Upper lobe of right lung (tissue), 1 donor: ENCODE results near the gene LCK. TPM values are rescaled to one million over a fixed set of nuclear protein-coding genes. Genes with fewer than 3 reads are reported as not detected.

Experiments used
- ATAC-seq: fragments of 200-7000 bp; cut with Tn5 transposase; one replicate; pipeline ENCODE4 v1.9.1; 2020; ENCODE audit warnings: mild to moderate bottlenecking, moderate library complexity
- DNase-seq: peaks from one replicate; pipeline ENCODE4 v3.0.0-alpha.2; 2020
- H3K27ac ChIP-seq: fragments of 200-600 bp; one replicate; pipeline ENCODE4 v1.8.0; 2022
- H3K27me3 ChIP-seq: fragments of 200-600 bp; one replicate; pipeline ENCODE4 v1.8.0; 2022; ENCODE audit warnings: mild to moderate bottlenecking
- H3K36me3 ChIP-seq: fragments of 200-600 bp; one replicate; pipeline ENCODE4 v1.8.0; 2022
- H3K4me1 ChIP-seq: fragments of 200-600 bp; one replicate; pipeline ENCODE4 v1.8.0; 2022
- H3K4me3 ChIP-seq: fragments of 200-600 bp; one replicate; pipeline ENCODE4 v1.8.0; 2022; ENCODE audit warnings: mild to moderate bottlenecking
- H3K9me3 ChIP-seq: fragments of 200-600 bp; one replicate; pipeline ENCODE4 v1.8.0; 2022
- intact Hi-C: fragments of 100-400 bp; cut with DNase I; formaldehyde crosslinking; loops from one replicate; pipeline ENCODE4 v1.11.0; 2022
- total RNA-seq: library from RNA; stranded (reverse); fragmentation: NEBNext Ultra II Directional; extraction: Animal tissue kit (Norgen Biotek cat#: 25700); gene quantifications from one replicate; pipeline ENCODE4 v1.2.1, GENCODE V29; 2021
- TF ChIP-seq, protein P1 (sequence below): fragments of 200-600 bp; IDR thresholded peaks from one replicate; pipeline ENCODE4 v1.8.0; 2022; ENCODE audit warnings: antibody characterized with exemption
- donor health status: DM: no; HTN: yes; CAD: no; lungs with severe emphysema.

Gene LCK
- total RNA-seq, 1 donor from 2014 or later, result 8.3 TPM

DNA sequence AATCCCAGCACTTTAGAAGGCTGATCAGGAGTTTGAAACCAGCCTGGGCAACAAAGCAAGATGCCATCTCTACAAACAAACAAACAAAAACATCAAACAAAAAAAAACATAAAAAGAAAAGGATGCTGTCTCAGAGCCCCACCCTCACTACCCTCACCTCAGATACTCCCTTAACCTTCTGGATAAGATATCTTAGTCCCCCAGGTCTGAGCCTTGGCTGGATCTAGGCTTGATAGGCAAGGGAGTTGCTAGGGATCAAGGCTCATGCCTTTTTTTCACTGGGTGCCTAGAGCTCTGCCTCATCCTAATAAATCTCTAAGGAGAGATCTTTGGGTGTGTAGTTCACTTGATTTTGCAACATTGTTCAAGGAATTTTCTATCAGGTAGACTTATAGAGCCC is 48.3 kb downstream of the LCK start:
- H3K4me1 ChIP-seq, result no peaks in the 10 kb centered on the region
- no peaks in the 10 kb centered on the region for H3K9me3 ChIP-seq
- intact Hi-C loops, result loop anchor here (10.0 kb wide), 1 partner anchor 55 kb away; the partner anchor contains the start of gene FAM167B
- ATAC-seq (no peak), DNase-seq (no peak)
- H3K27me3 ChIP-seq, result no peaks in the 10 kb centered on the region
- H3K4me3 ChIP-seq, result no peak overlapping the region
- no peak overlapping the region for H3K27ac ChIP-seq
- TF ChIP-seq, protein P1, sequence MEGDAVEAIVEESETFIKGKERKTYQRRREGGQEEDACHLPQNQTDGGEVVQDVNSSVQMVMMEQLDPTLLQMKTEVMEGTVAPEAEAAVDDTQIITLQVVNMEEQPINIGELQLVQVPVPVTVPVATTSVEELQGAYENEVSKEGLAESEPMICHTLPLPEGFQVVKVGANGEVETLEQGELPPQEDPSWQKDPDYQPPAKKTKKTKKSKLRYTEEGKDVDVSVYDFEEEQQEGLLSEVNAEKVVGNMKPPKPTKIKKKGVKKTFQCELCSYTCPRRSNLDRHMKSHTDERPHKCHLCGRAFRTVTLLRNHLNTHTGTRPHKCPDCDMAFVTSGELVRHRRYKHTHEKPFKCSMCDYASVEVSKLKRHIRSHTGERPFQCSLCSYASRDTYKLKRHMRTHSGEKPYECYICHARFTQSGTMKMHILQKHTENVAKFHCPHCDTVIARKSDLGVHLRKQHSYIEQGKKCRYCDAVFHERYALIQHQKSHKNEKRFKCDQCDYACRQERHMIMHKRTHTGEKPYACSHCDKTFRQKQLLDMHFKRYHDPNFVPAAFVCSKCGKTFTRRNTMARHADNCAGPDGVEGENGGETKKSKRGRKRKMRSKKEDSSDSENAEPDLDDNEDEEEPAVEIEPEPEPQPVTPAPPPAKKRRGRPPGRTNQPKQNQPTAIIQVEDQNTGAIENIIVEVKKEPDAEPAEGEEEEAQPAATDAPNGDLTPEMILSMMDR, result no peak
- H3K36me3 ChIP-seq, result peaks cover 18% of the 10 kb centered on the region

DNA sequence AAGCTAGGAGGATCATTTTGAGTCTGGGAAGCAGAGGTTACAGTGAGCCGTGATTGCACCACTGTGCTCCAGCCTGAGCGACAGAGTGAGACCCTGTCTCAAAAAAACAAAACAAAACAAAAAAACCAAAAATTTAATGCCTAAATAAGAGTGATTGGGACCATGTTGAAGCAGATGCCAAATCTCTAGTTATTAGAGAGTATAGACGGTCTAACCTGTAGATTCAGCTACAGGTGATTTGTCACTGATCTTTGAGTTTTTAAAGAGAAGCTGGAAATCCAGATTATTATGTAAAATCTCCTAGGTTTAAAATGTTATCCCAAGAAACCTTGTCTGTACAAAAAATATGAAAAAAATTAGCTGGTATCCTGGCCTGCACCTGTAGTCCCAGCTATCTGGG is 52.3 kb downstream of the LCK start:
- no peaks in the 10 kb centered on the region for H3K4me1 ChIP-seq
- no peak for DNase-seq
- peaks cover 41% of the 10 kb centered on the region for H3K36me3 ChIP-seq
- TF ChIP-seq, protein P1, result no peak
- no peak overlapping the region for H3K27ac ChIP-seq
- no peaks in the 10 kb centered on the region for H3K27me3 ChIP-seq
- ATAC-seq, result no peak
- H3K4me3 ChIP-seq, result no peak overlapping the region
- intact Hi-C loops, result no loop called here
- H3K9me3 ChIP-seq, result no peaks in the 10 kb centered on the region

DNA sequence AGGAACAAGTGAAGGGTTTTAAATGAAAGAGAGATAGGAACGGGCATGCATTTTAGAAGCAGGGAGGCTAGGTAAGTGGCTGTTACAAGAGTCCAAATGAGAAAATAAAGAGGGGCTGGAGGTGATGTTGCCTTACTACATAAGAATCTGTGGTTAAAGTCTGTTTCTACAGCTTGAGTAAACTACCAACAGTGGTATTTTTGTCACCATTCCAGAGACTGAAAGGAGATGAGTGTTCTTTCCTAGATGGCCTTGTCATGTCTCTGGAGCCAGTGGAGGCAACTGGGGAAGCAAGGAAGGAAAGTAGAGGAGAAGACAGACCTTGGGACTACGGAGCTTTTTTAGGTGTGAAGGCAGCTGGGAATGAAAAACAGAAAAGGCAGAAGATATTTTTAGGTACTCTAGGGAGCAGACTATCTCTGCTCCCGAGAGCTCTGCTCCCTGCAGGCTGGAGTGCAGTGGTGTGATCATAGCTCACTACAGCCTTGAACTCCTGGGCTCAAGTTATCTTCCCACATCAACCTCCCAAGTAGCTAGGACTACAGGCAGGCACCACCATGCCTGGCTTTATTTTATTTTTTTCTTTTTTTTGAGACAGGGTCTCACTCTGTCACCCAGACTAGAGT is 53.0 kb downstream of the LCK start:
- H3K9me3 ChIP-seq, result no peaks in the 10 kb centered on the region

DNA sequence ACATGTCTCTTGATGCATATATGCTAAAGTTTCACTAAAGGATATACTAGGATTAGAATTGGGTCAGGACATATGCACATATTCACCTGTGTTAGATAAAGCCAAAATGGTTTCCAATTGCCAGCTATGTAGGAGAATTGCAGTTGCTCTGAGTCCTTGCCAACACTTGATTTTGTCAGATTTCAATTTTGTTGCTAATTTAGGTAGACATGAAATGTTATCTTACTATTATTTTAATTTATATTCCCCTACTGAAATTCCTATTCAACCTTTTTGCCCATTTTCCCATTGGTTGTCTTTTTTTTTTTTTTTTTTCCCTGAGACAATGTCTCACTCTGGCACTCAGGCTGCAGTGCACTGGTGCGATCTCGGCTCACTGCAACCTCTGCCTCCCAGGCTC is 54.2 kb downstream of the LCK start:
- H3K9me3 ChIP-seq, result no peaks in the 10 kb centered on the region
- H3K4me1 ChIP-seq, result peaks cover under 1% of the 10 kb centered on the region
- no peak for ATAC-seq
- intact Hi-C loops, result no loop called here
- no peak for DNase-seq
- TF ChIP-seq, protein P1, result no peak
- no peak overlapping the region for H3K4me3 ChIP-seq
- H3K27ac ChIP-seq, result no peak overlapping the region
- H3K27me3 ChIP-seq, result no peaks in the 10 kb centered on the region
- peaks cover 41% of the 10 kb centered on the region for H3K36me3 ChIP-seq

More for the DNA sequence above, 53.0 kb downstream of the LCK start:
- Histone ChIP-seq H3K36me3 (peaks cover 41% of the 10 kb centered on the region), H3K4me1 (no peaks in the 10 kb centered on the region), H3K27ac (no peak overlapping the region), H3K4me3 (no peak overlapping the region), H3K27me3 (no peaks in the 10 kb centered on the region)
- TF ChIP-seq, protein P1, result no peak
- DNase-seq (no peak), ATAC-seq (no peak)
- intact Hi-C loops, result no loop called here

DNA sequence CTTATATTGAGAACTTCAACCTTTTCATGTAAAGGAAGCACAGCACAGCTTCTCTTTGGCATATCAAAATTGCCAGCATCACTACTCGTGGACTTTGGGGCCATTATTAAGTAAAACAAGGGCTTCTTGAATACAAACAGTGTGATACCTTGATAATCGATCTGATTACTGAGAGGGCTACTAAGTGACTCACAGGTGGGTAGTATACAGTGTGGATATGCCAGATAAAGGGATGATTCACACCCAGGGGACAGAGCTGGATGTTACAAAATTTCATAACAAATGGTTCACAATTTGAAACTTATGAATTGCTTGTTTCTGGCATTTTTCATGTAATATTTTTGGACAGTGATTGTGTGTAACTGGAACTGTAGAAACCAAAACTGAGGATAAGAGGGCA is 56.3 kb downstream of the LCK start:
- TF ChIP-seq, protein P1, result no peak
- H3K4me3 ChIP-seq, result no peak overlapping the region
- peaks cover 41% of the 10 kb centered on the region for H3K36me3 ChIP-seq
- no peaks in the 10 kb centered on the region for H3K27me3 ChIP-seq
- intact Hi-C loops, result no loop called here
- no peaks in the 10 kb centered on the region for H3K9me3 ChIP-seq
- ATAC-seq (no peak), DNase-seq (no peak)
- no peak overlapping the region for H3K27ac ChIP-seq
- H3K4me1 ChIP-seq, result peaks cover 11% of the 10 kb centered on the region

DNA sequence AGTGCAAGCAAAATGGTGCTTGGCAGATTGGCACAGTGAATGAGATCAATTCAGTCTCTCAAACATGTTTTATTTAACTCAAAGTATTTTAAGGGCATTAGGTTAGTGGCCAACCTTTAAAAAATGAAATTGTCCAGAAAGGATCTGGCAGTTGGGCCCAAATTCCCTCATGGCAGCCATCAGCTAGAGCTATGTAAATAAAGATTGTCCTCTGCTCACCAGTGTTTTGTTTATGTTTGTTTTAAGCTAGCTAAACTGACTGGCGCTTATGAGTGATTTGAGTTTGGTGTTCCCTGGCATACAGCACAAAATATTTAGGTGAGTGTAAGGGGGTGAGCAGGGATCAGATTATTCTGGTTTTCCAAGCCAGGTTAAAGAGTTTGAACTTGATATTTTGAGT is 58.9 kb downstream of the LCK start:
- peaks cover 12% of the 10 kb centered on the region for H3K4me1 ChIP-seq
- TF ChIP-seq, protein P1, result no peak
- DNase-seq (no peak), ATAC-seq (no peak)
- intact Hi-C loops, result no loop called here
- H3K27me3 ChIP-seq, result no peaks in the 10 kb centered on the region
- H3K9me3 ChIP-seq, result no peaks in the 10 kb centered on the region
- H3K4me3 ChIP-seq, result no peak overlapping the region
- H3K27ac ChIP-seq, result no peak overlapping the region
- peaks cover 17% of the 10 kb centered on the region for H3K36me3 ChIP-seq
